ENCODE data around the gene SLC30A9. TPM values are rescaled to one million over a fixed set of nuclear protein-coding genes. Genes with fewer than 3 reads are reported as not detected.

The SLC30A9 gene
- total RNA-seq, 1 experiment from 2014 or later, result 32.7 TPM

- Histone ChIP-seq H2AFZ (ENCODE audit: low read length) (no peak within 1 kb of the TSS), H3K9ac (ENCODE audit: low read length) (no peak within 1 kb of the TSS), H3K9me2 (replicated peaks; ENCODE audit: low read length) (no peaks in the 10 kb centered on the region), H3K27me3 (ENCODE audit: low read length) (no peaks in the 10 kb centered on the region), H3K79me2 (ENCODE audit: low read length) (no peaks in the 10 kb centered on the region), H3K27ac (ENCODE audit: low read length) (no peak within 1 kb of the TSS), H3K4me2 (ENCODE audit: low read length) (no peak within 1 kb of the TSS), H3K9me3 (ENCODE audit: low read length) (no peaks in the 10 kb centered on the region), H4K20me1 (ENCODE audit: low read length) (no peaks in the 10 kb centered on the region), H3K4me3 (ENCODE audit: low read length) (no peak within 1 kb of the TSS), H3K36me3 (ENCODE audit: low read depth, low read length) (no peaks in the 10 kb centered on the region), H3F3A (ENCODE audit: low read length, unreplicated experiment) (no peaks in the 10 kb centered on the region), H3K4me1 (ENCODE audit: insufficient read depth, low read length) (no peaks in the 10 kb centered on the region)
- BruUV-seq (replicated peaks), result no TSS peak
- intact Hi-C loops (cut with micrococcal nuclease), result no loop called here
- ATAC-seq, result no peak
- TF ChIP-seq EZH2 (IDR thresholded peaks at IDR 0.05; ENCODE audit: low read length, unreplicated experiment) (no peak), CTCF (conservative IDR thresholded peaks at IDR 0.05; ENCODE audit: low read depth, low read length) (no peak), EZH2phosphoT487 (IDR thresholded peaks at IDR 0.05; ENCODE audit: borderline replicate concordance, low read length) (no peak)
- no peak for DNase-seq
- ChIA-PET CTCF (no interaction called here), POLR2A (ENCODE audit: unreplicated experiment) (no interaction called here)
Observed at GRCh38 chr4:41981456-41981855, 8.9 kb upstream of the SLC30A9 start, which contains the start of gene DCAF4L1. TSS of gene DCAF4L1 (plus strand) at chr4:41981756. CDS start at chr4:41981793, 37 bp downstream.

- Histone ChIP-seq H2AFZ (ENCODE audit: low read length) (no peak overlapping the region), H3K27me3 (ENCODE audit: low read length) (no peaks in the 10 kb centered on the region), H3K4me2 (ENCODE audit: low read length) (no peak overlapping the region), H3K9me3 (ENCODE audit: low read length) (no peaks in the 10 kb centered on the region), H3K4me1 (ENCODE audit: insufficient read depth, low read length) (no peaks in the 10 kb centered on the region), H3K79me2 (ENCODE audit: low read length) (no peaks in the 10 kb centered on the region), H3F3A (ENCODE audit: low read length, unreplicated experiment) (no peaks in the 10 kb centered on the region), H3K9me2 (replicated peaks; ENCODE audit: low read length) (no peaks in the 10 kb centered on the region), H3K9ac (ENCODE audit: low read length) (no peak overlapping the region), H3K27ac (ENCODE audit: low read length) (no peak overlapping the region), H3K36me3 (ENCODE audit: low read depth, low read length) (no peaks in the 10 kb centered on the region), H4K20me1 (ENCODE audit: low read length) (no peaks in the 10 kb centered on the region), H3K4me3 (ENCODE audit: low read length) (no peak overlapping the region)
- DNase-seq (no peak), ATAC-seq (no peak)
- CTCF ChIA-PET, result no interaction called here
- POLR2A ChIA-PET (ENCODE audit: unreplicated experiment), result no interaction called here
- no TSS peak for BruUV-seq (replicated peaks)
- intact Hi-C loops (cut with micrococcal nuclease), result no loop called here
- TF ChIP-seq EZH2phosphoT487 (IDR thresholded peaks at IDR 0.05; ENCODE audit: borderline replicate concordance, low read length), result no peak
- TF ChIP-seq CTCF (conservative IDR thresholded peaks at IDR 0.05; ENCODE audit: low read depth, low read length), result no peak
- TF ChIP-seq EZH2 (IDR thresholded peaks at IDR 0.05; ENCODE audit: low read length, unreplicated experiment), result no peak
Observed at GRCh38 chr4:41982716-41983115, 7.6 kb upstream of the SLC30A9 start.

DNA sequence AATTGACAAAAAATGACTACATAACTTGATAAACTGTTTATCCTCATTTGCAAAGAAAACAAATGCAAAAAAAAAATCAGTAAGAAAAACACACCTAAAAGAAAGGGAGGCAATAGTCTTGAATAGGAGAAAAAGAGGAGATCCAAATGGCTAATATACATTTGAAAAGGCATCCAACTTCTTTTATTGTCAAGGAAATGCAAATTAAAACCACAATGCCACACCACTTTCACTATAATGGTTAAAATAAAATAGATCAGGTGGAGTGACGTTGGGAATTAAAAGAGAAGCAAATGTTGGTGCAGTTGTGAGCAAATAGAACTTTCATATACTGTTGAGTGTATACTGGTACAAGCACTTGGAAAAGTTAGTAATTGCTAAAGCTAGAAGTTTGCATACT, 5.2 kb upstream of the SLC30A9 start:
- Histone ChIP-seq H3K79me2 (ENCODE audit: low read length) (peaks cover 8% of the 10 kb centered on the region; the same call in 1 of the 2 replicates), H3F3A (ENCODE audit: low read length, unreplicated experiment) (no peaks in the 10 kb centered on the region), H3K4me3 (ENCODE audit: low read length) (no peak overlapping the region), H3K4me1 (ENCODE audit: insufficient read depth, low read length) (peaks cover 7% of the 10 kb centered on the region; the same call in 1 of the 2 replicates), H3K27ac (ENCODE audit: low read length) (no peak overlapping the region), H3K27me3 (ENCODE audit: low read length) (no peaks in the 10 kb centered on the region), H3K9me2 (replicated peaks; ENCODE audit: low read length) (no peaks in the 10 kb centered on the region), H3K4me2 (ENCODE audit: low read length) (no peak overlapping the region), H4K20me1 (ENCODE audit: low read length) (no peaks in the 10 kb centered on the region), H3K9ac (ENCODE audit: low read length) (no peak overlapping the region), H3K36me3 (ENCODE audit: low read depth, low read length) (no peaks in the 10 kb centered on the region), H3K9me3 (ENCODE audit: low read length) (no peaks in the 10 kb centered on the region), H2AFZ (ENCODE audit: low read length) (no peak overlapping the region)
- no peak for TF ChIP-seq EZH2 (IDR thresholded peaks at IDR 0.05; ENCODE audit: low read length, unreplicated experiment)
- TF ChIP-seq EZH2phosphoT487 (IDR thresholded peaks at IDR 0.05; ENCODE audit: borderline replicate concordance, low read length), result no peak
- no peak for TF ChIP-seq CTCF (conservative IDR thresholded peaks at IDR 0.05; ENCODE audit: low read depth, low read length)
- ATAC-seq, result no peak
- CTCF ChIA-PET, result no interaction called here
- POLR2A ChIA-PET (ENCODE audit: unreplicated experiment), result no interaction called here
- intact Hi-C loops (cut with micrococcal nuclease), result no loop called here
- BruUV-seq (replicated peaks), result no TSS peak
- no peak for DNase-seq

Measured in PC-3 (cell line).